ENCODE results near the gene ACKR3.

The ACKR3 gene

DNA sequence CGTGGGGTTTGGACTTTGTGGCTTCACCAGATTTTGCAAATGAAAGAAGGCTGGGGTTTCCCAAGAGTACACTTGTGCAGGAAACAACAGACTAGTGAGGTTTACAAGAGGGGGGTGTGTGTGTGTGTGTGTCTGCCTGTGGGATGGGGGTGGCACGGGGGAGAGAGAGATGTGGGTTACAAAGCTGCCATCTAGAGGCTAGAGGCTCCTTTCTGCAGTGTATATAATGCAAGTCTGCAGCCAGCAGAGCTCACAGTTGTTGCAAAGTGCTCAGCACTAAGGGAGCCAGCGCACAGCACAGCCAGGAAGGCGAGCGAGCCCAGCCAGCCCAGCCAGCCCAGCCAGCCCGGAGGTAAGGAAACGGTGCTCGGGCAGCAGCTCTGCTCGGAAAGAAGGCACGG lies at the start of gene ACKR3:
TSS of gene ACKR3 (plus strand) at position 253 of the 401 bp plus-strand sequence. CDS start 10,641 bp downstream, outside the sequence.
- peak; percentile 60 for DNase-seq (ENCODE audit: low read depth, low spot score)

- no peak for DNase-seq (ENCODE audit: low read depth, low spot score)
Observed at GRCh38 chr2:236521556-236521955, 48.1 kb upstream of the ACKR3 start.

- DNase-seq (ENCODE audit: low read depth, low spot score) = no peak
Observed at GRCh38 chr2:236523249-236523648, 46.4 kb upstream of the ACKR3 start.

DNA sequence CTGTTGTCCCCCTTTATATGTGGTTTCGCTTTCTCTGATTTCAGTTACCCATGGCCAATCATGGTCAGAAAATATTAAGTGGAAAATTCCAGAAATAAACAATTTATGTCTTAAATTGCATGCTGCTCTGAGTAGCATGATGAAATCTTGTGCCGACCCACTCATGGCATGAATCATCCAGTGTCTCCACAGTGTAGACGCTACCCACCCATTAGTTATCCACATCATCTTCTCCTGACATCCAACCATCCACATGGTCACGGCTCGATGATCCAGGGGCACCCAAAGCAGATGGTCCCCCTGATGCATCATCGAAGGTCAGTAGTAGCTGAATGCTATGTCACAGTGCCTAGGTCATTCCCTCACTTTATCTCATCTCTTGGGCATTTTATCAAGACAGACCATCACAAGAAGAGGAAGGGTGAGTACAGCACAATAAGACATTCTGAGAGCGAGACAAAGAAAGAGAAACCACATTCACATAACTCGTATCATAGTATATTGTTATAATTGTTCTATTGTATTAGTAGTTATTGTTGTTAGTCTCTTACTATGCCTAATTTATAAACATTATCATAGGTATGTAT lies 44.1 kb upstream of the ACKR3 start:
- DNase-seq (ENCODE audit: low read depth, low spot score) = no peak

GRCh38 chr2:236526455-236527158 lies 43.0 kb upstream of the ACKR3 start:
- no peak for DNase-seq (ENCODE audit: low read depth, low spot score)

- DNase-seq (ENCODE audit: low read depth, low spot score) = no peak
Observed at GRCh38 chr2:236527159-236527630, 42.4 kb upstream of the ACKR3 start.

DNA sequence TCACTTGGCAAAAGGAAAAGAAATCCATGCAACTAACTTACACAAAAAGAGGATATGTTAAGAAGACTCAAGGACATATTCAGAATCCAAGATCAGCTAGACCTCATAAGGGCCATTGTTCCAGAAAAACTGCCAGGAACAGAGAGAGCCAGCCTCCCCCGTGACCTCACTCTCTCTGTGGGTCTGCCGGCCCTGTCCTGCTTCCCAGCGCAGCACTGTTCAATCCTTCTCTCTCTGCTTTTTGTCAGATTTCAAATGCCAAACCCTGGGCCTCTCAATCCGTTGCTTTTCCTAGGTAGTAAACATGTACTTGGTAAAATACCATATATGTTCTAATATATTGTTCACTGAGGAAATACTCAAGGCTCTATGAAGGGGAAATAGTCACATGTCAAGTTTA lies 40.0 kb upstream of the ACKR3 start:
- DNase-seq (ENCODE audit: low read depth, low spot score) = no peak

DNA sequence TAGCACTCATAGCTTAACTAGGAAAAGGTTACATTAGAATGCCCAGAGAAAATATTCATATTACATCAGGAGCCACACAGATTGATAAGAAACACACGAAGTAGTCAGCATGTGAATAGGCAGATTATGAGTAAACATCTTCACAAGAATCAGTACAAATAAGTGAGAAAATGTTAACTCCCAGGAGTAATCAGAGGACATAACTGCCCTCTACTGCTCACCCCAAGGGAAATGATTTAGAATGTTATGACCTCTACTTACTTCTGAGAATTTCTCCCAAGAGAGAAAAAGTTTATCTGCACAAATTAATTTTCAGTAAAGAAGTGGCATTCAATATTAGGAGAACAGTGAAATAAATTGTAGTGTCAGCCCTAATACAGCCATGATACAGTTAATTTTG lies 39.1 kb upstream of the ACKR3 start:
- no peak for DNase-seq (ENCODE audit: low read depth, low spot score)

DNA sequence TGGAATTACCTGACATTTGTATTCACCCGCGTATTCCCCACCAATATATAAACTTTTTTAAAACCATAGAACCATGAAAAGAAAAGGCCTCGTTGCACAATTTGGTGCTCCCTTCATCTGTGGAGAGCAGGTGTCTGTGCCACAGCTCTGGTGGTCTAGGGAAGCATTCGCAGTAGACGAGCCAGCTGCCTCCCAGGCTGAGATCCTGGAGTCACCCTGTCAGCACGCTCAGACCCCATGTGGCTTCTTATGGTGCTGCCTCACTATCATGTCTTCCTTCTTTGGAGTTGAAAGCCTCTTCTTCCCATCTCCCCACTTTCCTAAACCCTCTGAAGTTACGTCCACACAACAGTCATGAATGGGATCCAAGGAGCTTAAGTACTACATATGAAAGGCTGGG lies 38.4 kb upstream of the ACKR3 start:
- no peak for DNase-seq (ENCODE audit: low read depth, low spot score)

DNA sequence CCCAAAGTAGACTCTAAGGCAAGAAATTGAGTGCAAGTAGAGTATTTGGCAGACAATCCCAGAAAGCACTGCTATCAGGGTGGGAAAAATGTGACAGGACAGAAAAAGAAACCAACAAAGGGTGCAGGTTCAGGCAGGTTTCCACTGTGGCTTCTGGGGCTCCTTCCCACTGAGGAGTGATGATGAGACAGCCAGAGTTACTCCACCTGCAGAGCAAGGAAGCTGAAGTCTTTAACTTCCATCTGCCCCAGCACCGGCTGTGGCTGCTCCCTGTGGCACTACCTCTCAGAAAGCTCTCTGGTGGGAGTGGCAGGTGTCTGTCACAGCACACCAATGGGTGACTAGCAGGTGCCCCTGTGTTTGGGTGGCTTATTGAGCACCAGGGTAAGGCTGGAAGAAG lies 37.6 kb upstream of the ACKR3 start:
- no peak for DNase-seq (ENCODE audit: low read depth, low spot score)

DNA sequence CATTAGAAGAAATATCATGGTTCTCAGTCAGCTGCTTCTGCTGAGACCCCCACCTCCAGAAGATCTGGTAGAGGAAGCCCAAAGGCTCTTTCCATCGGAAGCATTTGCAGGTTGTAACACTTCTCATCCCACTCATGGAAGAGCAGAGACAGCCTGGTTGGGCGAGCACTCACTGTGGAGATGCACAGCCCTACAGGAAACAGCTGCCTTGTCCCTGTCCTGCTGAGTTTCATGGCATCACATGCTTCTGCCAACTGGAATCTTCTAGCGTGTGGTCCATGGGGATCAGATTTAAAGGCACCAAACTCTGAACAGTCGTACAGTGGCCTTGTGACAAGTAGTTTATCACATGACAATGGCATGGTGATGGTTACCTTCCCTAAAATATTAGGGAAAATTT lies 36.3 kb upstream of the ACKR3 start:
- DNase-seq (ENCODE audit: low read depth, low spot score) = no peak

GRCh38 chr2:236535024-236535423 lies 34.6 kb upstream of the ACKR3 start:
- DNase-seq (ENCODE audit: low read depth, low spot score) = no peak

DNA sequence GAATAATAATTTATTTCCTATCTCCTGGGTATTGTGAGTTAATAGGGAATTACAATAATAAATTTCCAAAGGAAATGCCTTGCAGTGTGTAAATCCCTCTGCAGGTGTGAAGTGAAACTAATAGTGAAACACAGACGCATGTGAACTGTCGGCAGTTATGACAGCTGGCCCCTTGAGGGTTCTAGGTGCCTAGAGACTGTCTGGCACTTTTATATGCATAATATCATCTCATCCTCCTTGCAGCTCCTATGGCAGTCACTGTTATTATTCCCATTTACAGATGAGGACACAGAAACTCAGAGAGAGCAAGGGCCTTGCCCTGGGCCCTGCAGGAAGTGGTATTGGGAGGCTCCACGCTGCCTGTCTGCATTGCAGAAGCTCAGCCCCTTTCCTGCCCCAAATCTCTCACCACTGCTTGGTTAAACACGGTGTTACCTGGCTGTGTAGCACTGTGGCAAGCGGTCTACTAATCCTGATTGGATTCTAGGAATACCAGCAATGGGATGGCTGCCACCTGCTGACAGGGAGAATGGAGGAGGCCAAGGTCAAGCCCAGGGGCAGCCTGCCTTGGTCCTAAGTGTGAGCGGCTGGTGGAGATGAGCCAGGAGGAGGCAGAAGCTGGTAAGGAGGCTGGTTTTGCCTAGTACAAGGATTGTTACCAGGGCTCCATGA lies 32.8 kb upstream of the ACKR3 start:
- DNase-seq (ENCODE audit: low read depth, low spot score) = no peak

- no peak for DNase-seq (ENCODE audit: low read depth, low spot score)
Observed at GRCh38 chr2:236538242-236538641, 31.4 kb upstream of the ACKR3 start.

DNA sequence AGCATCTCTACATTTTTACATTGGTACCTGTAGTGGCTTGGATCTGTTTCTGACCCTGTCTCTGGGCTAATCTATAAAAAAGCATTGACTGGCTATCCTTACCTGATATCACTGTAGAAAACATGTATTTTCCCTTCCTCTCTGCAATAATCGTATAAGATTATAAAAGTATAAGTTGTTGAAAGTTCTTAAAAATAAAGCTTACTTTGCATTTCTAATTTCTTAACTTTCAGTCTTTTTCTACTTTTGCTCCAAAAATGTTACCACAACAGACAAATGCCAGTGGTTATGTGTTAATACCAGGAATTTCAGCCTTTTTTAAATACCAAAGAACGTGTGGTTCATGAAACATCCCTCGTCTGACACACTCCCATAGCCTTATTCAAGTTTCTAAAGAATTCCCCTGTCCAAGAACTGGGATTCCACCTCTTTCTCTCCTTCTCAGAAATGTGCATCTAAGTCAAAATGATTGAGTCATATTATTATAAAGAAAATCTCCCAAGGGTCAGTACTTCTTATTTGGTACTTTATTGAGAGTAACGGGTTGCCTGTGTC lies 28.5 kb upstream of the ACKR3 start:
- DNase-seq (ENCODE audit: low read depth, low spot score) = no peak

- no peak for DNase-seq (ENCODE audit: low read depth, low spot score)
Observed at GRCh38 chr2:236544362-236544761, 25.3 kb upstream of the ACKR3 start.

- DNase-seq (ENCODE audit: low read depth, low spot score) = no peak
Observed at GRCh38 chr2:236545248-236545658, 24.4 kb upstream of the ACKR3 start.

GRCh38 chr2:236545814-236546480 lies 23.7 kb upstream of the ACKR3 start:
- DNase-seq (ENCODE audit: low read depth, low spot score) = no peak

- DNase-seq (ENCODE audit: low read depth, low spot score) = no peak
Observed at GRCh38 chr2:236546561-236547002, 23.0 kb upstream of the ACKR3 start.

DNA sequence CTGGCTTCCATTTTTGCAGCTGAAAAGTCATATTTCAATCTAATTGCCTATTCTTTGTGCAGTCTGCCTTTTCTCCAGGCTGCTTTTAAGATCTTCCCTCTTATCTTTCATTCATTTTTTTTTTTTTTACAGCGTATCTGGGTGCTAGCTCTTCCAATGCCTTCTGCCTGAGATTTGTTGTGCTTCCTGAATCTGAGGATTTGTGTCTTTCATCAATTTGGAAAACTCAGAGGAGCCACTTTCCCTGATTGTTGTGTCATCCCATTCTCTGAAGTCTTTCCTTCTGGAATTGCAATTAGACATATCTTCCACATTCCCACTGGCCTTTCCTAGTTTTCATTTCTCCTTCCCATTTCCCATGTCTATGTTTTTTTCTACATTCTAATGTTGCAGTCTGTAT lies 21.9 kb upstream of the ACKR3 start:
- DNase-seq (ENCODE audit: low read depth, low spot score) = no peak

DNA sequence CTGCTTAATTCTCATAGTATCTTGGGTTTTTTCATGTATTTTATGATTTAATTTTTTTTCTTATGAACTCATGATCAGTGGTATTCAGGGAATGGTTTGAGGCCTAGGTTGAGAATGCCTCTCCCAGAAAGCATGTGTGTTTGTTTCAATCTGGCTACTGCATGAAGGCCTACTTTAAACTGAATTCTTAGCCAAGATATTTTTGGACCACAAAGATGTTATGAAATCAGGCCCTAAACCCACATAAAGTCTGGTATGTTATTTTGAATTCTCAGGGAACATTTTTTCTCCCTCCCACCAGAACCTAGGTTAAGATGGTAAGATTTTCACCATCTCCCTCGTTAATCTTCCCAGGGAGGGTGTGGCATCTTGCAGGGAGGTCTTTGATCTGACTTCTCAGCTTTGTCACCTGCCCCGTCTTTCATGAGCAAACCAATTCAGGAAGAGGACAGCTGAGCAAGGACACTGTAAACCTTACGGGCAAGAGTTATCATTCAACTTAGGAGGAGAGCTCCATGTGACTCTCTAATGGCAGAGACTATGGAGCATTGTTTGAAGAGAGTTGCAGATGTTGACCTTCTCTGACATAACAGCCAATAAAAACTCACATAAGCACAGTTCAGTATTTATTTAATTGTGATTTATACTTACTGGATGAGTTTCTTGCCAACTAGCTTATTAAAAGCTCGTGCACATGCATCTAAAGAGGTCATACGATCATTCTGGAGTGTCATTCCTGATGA lies 21.3 kb upstream of the ACKR3 start:
- DNase-seq (ENCODE audit: low read depth, low spot score) = no peak

Data from iPS DF 19.7 (cell line).